DMS114 treated with DMSO at 0.1 percent for 48 hours (cell line): ENCODE data around the gene ATP1B1.
"Not testable (repeated sequence)": the region's sequence is repeated elsewhere in the genome, so short reads cannot be mapped to it uniquely, and the experiment has no call there.

ENCODE experiments used
- DNase-seq: peaks from one replicate; lab custom pipeline; 2025; ENCODE audit not compliant: unreplicated experiment; lab: John Stamatoyannopoulos, UW

The ATP1B1 gene

GRCh38 chr1:169113613-169114119 lies 7.2 kb downstream of the ATP1B1 start:
- no peak for DNase-seq

DNA sequence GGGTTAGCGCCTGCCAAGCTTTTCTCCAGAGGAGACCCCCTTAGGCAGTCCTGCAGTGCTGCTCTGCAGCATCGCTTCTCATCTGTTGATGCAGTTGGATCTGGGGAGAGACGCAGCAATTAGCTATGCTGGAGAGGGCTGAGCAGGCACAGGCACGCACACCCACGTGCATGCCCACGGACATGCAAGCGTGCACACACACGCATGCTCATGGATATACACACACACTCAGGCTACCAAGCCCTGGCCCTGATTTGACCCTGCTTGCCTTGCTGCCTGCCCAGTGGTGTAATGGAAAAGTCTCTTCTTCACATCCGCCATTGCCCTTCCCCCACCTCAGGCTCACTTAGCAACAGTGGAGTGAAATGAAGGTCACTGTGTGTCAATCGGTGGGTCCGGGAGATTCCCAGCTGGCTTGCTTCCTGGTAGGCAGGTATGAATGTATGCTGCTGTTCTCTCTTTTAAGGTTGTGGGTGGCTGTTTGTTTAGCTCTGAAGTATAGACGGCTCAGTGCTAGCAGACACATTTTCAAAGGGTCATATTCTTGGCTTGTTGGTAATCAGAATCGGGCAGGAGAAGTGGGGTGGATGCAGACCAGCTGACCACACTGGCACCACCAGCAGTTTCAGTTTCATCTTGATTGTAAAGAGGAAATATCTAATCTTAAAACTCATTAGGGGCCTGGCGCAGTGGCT lies 9.5 kb downstream of the ATP1B1 start:
- no peak for DNase-seq

GRCh38 chr1:169117014-169117413 lies 10.5 kb downstream of the ATP1B1 start:
- no peak for DNase-seq

- no peak for DNase-seq
Observed at GRCh38 chr1:169117599-169117998, 11.1 kb downstream of the ATP1B1 start.

- no peak for DNase-seq
Observed at GRCh38 chr1:169118227-169118626, 11.7 kb downstream of the ATP1B1 start.

GRCh38 chr1:169119405-169119804 lies 12.9 kb downstream of the ATP1B1 start:
- no peak for DNase-seq

- DNase-seq = no peak
Observed at GRCh38 chr1:169120066-169120465, 13.6 kb downstream of the ATP1B1 start.

- no peak for DNase-seq
Observed at GRCh38 chr1:169121146-169121923, 14.8 kb downstream of the ATP1B1 start.

DNA sequence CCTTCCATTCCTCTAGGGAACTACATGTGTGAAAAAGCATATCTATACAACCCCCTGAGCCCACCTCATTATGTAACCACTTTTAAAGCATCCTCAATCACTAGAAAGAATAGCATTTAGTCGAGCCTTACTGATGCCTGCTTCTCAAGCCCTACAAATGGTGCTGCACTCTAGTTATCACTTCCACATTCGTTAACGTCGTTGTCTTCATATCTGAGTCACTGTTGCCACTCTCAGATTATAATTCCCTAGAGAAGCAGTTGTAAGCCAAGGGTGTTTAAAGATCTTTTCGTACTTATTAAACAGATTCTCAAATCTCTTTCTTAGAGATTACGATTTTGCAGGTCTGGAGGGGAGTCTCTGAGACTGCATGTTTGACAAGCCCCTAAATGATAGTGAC lies 16.5 kb downstream of the ATP1B1 start:
- no peak for DNase-seq

- no peak for DNase-seq
Observed at GRCh38 chr1:169124459-169124858, 18.0 kb downstream of the ATP1B1 start.

DNA sequence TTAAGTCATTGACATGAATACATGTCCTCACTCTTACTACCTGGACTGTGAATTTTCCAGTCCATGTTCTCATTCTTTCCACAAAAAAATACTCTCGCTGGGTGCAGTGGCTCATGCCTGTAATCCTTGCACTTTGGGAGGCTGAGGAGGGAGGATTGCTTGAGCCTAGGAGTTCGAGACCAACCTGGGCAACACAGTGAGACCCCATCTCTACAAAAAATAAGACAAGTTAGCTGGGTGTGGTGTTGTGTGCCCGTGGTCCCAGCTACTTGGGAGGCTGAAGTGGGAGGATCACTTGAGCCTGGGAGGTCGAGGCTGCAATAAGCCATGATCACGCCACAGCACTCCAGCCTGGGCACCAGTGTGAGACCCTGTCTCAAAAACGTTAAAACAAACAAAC lies 19.1 kb downstream of the ATP1B1 start:
- not testable (repeated sequence) for DNase-seq

DNA sequence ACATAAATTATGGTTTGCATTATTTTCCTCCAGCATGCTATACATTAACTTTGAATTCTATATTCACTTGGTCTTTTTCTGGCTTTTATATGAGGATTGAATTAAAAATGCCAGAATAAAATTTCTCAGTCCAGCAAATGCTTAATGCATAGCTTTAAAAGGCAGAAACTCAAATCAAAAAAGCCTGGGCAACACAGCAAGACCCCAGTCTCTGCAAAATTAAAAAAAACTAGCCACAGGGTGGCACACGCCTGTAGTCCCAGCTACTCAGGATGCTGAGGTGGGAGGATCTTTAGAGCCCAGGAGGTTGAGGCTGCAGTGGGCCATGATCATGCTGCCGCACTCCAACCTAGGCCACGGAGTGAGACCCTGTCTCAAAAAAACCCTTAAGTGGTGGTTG lies 19.8 kb downstream of the ATP1B1 start:
- DNase-seq = no peak

GRCh38 chr1:169127305-169127704 lies 20.8 kb downstream of the ATP1B1 start:
- DNase-seq = no peak

DNA sequence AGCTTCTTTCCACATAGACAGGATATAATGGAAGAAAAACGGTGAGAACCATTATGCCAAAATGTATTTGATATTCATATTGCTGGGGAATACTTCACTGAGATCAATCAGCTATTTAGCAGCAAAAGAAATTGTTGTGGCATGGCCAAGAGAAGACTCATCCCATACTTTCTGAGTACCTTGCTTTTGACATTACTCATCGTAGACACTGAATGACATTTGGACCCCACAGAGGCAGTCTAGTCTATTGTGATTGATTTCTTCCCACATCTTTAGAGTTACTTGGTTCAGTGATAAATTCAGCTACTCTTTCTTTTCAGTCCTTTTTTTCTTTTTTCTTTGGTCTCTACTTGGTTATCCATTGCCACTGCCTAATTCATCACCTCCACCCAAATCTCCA lies 22.1 kb downstream of the ATP1B1 start:
- no peak for DNase-seq

DNA sequence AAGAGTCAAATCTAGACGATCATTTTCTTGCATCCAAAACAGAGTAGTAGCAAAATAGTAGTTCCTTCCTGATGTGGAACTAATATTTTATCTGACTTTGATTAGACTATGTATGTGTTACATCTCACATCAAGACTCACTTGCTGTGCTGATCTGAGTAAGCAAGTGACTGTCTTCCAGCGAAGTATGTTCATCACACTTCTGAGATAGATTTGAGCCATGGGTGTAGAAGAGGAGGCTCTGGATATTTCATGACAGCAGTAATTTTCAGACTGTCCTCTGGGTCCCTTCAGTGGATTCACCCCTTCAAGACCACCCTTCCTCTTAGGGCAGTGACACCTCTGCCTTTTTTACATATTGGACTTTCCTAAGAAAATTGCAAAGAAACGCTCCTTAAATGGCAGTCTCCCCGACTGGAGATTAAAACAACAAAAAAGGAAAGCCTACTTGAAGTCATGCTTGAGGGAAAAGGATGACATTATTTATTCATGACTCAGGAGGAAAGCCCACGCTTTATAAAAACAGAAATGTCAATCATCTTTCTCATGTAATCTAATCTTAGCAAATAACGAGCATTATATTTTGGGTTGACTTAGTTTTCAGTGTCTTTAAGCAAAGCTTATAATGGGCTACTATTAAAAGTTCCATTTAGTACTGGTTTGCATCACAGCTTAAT lies 22.8 kb downstream of the ATP1B1 start:
- no peak for DNase-seq

GRCh38 chr1:169130683-169131082 lies 24.2 kb downstream of the ATP1B1 start:
- no peak for DNase-seq

GRCh38 chr1:169132512-169133227 lies 26.2 kb downstream of the ATP1B1 start:
- no peak for DNase-seq

DNA sequence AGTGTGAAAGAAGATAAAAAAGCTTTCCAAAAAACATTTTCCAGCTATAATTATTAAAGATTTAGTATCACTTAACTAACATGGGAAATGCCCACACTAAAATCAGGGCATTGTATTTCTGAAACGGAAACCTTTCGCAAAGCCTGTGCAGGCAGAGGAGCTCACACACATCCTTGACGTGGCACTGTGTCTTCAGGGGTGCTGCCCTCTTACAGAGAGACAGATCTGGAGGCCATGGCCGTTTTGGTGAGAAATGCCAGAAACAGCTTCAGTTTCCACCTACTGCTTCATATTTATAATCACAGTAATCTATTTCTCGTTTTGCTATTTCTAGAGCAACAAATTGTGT lies 26.7 kb downstream of the ATP1B1 start:
- DNase-seq = no peak

DNA sequence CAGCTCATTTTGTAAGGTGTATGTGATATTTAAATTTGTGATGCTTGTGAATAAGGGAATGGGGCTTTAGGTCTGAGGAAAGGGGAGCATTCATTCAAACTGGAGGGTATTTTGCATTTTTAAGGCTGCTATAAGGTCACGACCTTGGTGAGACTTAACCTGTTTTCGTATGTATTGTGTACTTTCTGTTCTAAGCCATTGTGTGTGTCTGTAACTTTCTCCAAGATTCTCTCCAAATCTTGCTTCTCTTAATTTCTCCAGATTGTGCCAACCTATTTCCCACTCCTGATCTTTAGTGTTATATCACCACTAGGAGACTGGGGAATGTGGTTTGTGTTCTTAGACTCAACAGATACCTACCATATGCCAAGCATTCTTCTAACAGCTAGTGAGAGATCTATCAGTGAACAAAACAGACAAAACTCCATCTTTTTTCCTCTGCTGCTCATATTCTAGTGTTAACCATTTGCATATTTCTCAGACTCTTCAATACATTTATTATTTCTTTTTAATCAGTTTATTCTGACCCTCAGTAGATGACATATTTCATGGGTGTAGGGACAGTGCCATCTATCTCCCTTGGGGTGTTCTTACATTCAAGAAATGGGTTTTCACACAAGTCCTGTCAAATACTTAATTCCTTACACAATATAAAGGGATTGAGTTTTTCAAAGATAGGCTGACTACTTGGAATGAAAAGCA lies 27.5 kb downstream of the ATP1B1 start:
- no peak for DNase-seq

- no peak for DNase-seq
Observed at GRCh38 chr1:169137357-169137756, 30.9 kb downstream of the ATP1B1 start.
